LNCaP clone FGC (cell line): ENCODE data around the gene SEC24B.
A peak's percentile ranks its signal among the peaks of the same experiment; 100 is the strongest.

Experiments used
- DNase-seq: peaks from one replicate; pipeline ENCODE4 v3.0.0-alpha.2; 2011; ENCODE audit warnings: low read depth
- H3K4me3 ChIP-seq: 2 replicates; pipeline ENCODE4 v1.5.1; 2011; ENCODE audit warnings: mild to moderate bottlenecking, low read depth, low read length, control low read depth
- CTCF ChIP-seq: IDR thresholded peaks from 2 replicates; pipeline ENCODE4 v1.5.1; 2012; ENCODE audit warnings: mild to moderate bottlenecking; ENCODE audit not compliant: control insufficient read depth, insufficient read depth; ENCODE audit errors: extremely low read depth

SEC24B gene

GRCh38 chr4:109398928-109399327, 34.7 kb upstream of the SEC24B start:
- no peak for TF ChIP-seq CTCF
- no peak for DNase-seq
- no peak overlapping the region for H3K4me3 ChIP-seq

- no peak overlapping the region for H3K4me3 ChIP-seq
- DNase-seq = peak; percentile 56
- TF ChIP-seq CTCF = peak; percentile 79
Measured at GRCh38 chr4:109406337-109406931, 27.2 kb upstream of the SEC24B start.

GRCh38 chr4:109407027-109407737, 26.4 kb upstream of the SEC24B start:
- no peak for DNase-seq
- H3K4me3 ChIP-seq = no peak overlapping the region
- no peak for TF ChIP-seq CTCF

GRCh38 chr4:109408711-109409110, 24.9 kb upstream of the SEC24B start:
- TF ChIP-seq CTCF = no peak
- no peak for DNase-seq
- H3K4me3 ChIP-seq = no peak overlapping the region

- no peak for TF ChIP-seq CTCF
- no peak for DNase-seq
- H3K4me3 ChIP-seq = no peak overlapping the region
Measured at GRCh38 chr4:109410226-109410625, 23.4 kb upstream of the SEC24B start.

- no peak for DNase-seq
- no peak for TF ChIP-seq CTCF
Measured at GRCh38 chr4:109410776-109411175, 22.8 kb upstream of the SEC24B start.

DNA sequence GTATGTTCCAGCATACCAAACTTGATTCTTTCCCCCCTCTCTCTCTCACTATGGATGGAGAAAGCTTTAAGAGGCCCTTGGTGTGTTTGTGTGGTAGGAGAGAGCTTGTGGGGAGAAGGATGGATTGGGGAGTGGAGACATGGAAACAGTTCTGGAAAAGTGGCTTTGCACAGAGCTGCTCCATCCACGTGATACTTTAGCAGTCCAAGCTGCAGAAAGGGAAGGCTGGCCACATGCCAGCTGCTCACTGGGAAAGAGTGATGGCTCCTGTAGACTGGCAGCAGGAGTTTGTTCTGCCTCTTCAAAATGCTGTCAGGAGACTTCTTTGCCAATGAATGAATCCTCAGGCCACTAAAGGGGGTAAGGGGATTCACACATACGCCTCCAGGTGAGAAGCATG, 21.7 kb upstream of the SEC24B start:
- no peak for DNase-seq
- no peak for TF ChIP-seq CTCF
- H3K4me3 ChIP-seq = no peak overlapping the region

More at GRCh38 chr4:109410776-109411175, 22.8 kb upstream of the SEC24B start:
- H3K4me3 ChIP-seq = no peak overlapping the region
